Osteoblast (primary cell): ENCODE results near the gene TBRG4. TPM values are rescaled to one million over a fixed set of nuclear protein-coding genes. Genes with fewer than 3 reads are reported as not detected.

Source experiments
- DNase-seq: peaks from one replicate; pipeline ENCODE4 v3.0.0; 2011; ENCODE audit warnings: low spot score, mixed read lengths; ENCODE audit not compliant: insufficient read length; ENCODE audit errors: missing footprints
- H2AFZ ChIP-seq: 2 replicates; pipeline ENCODE4 v1.6.0; 2011; ENCODE audit warnings: mild to moderate bottlenecking, low read length
- H3K27ac ChIP-seq: 2 replicates; pipeline ENCODE4 v1.5.1; 2011; ENCODE audit warnings: mild to moderate bottlenecking, low read depth, low read length, moderate library complexity
- H3K27me3 ChIP-seq: 2 replicates; pipeline ENCODE4 v1.6.0; 2012; ENCODE audit warnings: mild to moderate bottlenecking, control low read depth, inconsistent platforms, low read length, moderate library complexity; ENCODE audit not compliant: insufficient read depth
- H3K36me3 ChIP-seq: 2 replicates; pipeline ENCODE4 v1.5.1; 2011; ENCODE audit warnings: mild to moderate bottlenecking, low read length, control low read depth, moderate library complexity; ENCODE audit not compliant: insufficient read depth
- H3K4me1 ChIP-seq: 2 replicates; pipeline ENCODE4 v1.5.1; 2011; ENCODE audit warnings: mild to moderate bottlenecking, low read length, control low read depth, moderate library complexity; ENCODE audit not compliant: insufficient read depth
- H3K4me2 ChIP-seq: 2 replicates; pipeline ENCODE4 v1.6.0; 2011; ENCODE audit warnings: mild to moderate bottlenecking, low read length; ENCODE audit not compliant: insufficient read depth
- H3K4me3 ChIP-seq: fragments of 200-600 bp; sonication (generic); 3 replicates; pipeline ENCODE4 v1.5.1; 2012; ENCODE audit warnings: mild to moderate bottlenecking, low read length, inconsistent platforms; ENCODE audit not compliant: insufficient read depth
- H3K79me2 ChIP-seq: 2 replicates; pipeline ENCODE4 v1.6.0; 2012; ENCODE audit warnings: mild to moderate bottlenecking, low read length, control low read depth, inconsistent platforms; ENCODE audit not compliant: insufficient read depth
- H3K9me3 ChIP-seq: 2 replicates; pipeline ENCODE4 v1.5.1; 2011; ENCODE audit warnings: low read depth, low read length, control low read depth
- H4K20me1 ChIP-seq: 2 replicates; pipeline ENCODE4 v1.6.0; 2012; ENCODE audit warnings: mild to moderate bottlenecking, low read length, control low read depth; ENCODE audit not compliant: insufficient read depth
- CTCF ChIP-seq: IDR thresholded peaks from 2 replicates; pipeline ENCODE4 v1.5.1; 2011; ENCODE audit warnings: mild to moderate bottlenecking, low read depth, low read length, moderate library complexity; ENCODE audit errors: extremely low read depth
- total RNA-seq: library from RNA; depleted of rRNA; stranded (reverse); fragments of >200 nt; gene quantifications from 2 replicates; pipeline ENCODE4 v1.2.3, GENCODE V29; 2012

Gene TBRG4
- total RNA-seq, 1 donor: 43.1 TPM

- Histone ChIP-seq H3K36me3 (peaks cover 87% of the 10 kb centered on the region), H3K4me1 (peaks cover 6% of the 10 kb centered on the region), H3K4me2 (no peak overlapping the region), H2AFZ (no peak overlapping the region), H3K79me2 (peaks cover 53% of the 10 kb centered on the region), H3K27ac (no peak overlapping the region), H3K4me3 (no peak overlapping the region), H3K9me3 (no peaks in the 10 kb centered on the region), H3K27me3 (no peaks in the 10 kb centered on the region), H4K20me1 (peaks cover 54% of the 10 kb centered on the region)
- DNase-seq: no peak
- no peak for TF ChIP-seq CTCF
Observed at GRCh38 chr7:45105588-45106188, 5.8 kb downstream of the TBRG4 start.

GRCh38 chr7:45104844-45105587, 6.5 kb downstream of the TBRG4 start:
- Histone ChIP-seq H3K4me1 (peaks cover 3% of the 10 kb centered on the region), H3K27ac (no peak overlapping the region), H3K4me2 (no peak overlapping the region), H3K79me2 (peaks cover 47% of the 10 kb centered on the region), H2AFZ (no peak overlapping the region), H3K36me3 (peaks cover 94% of the 10 kb centered on the region), H4K20me1 (peaks cover 55% of the 10 kb centered on the region), H3K9me3 (no peaks in the 10 kb centered on the region), H3K4me3 (no peak overlapping the region), H3K27me3 (no peaks in the 10 kb centered on the region)
- no peak for TF ChIP-seq CTCF
- no peak for DNase-seq

GRCh38 chr7:45103958-45104843, 7.3 kb downstream of the TBRG4 start:
- Histone ChIP-seq H3K79me2 (peaks cover 39% of the 10 kb centered on the region), H3K27me3 (no peaks in the 10 kb centered on the region)
- no peak for TF ChIP-seq CTCF

More at GRCh38 chr7:45103958-45104843, 7.3 kb downstream of the TBRG4 start:
- Histone ChIP-seq H3K4me3 (no peak overlapping the region), H4K20me1 (peaks cover 51% of the 10 kb centered on the region), H3K9me3 (no peaks in the 10 kb centered on the region), H3K36me3 (peaks cover 97% of the 10 kb centered on the region), H2AFZ (no peak overlapping the region), H3K27ac (no peak overlapping the region), H3K4me2 (no peak overlapping the region), H3K4me1 (no peaks in the 10 kb centered on the region)
- DNase-seq: no peak
